NCI-H128 (cell line): Measurements from ENCODE around the gene GLB1L2.
"Not testable (repeated sequence)": the region's sequence is repeated elsewhere in the genome, so short reads cannot be mapped to it uniquely, and the experiment has no call there.

Experiments
- DNase-seq: peaks from one replicate; lab custom pipeline; 2025; ENCODE audit not compliant: unreplicated experiment; lab: John Stamatoyannopoulos, UW

The GLB1L2 gene, protein sequence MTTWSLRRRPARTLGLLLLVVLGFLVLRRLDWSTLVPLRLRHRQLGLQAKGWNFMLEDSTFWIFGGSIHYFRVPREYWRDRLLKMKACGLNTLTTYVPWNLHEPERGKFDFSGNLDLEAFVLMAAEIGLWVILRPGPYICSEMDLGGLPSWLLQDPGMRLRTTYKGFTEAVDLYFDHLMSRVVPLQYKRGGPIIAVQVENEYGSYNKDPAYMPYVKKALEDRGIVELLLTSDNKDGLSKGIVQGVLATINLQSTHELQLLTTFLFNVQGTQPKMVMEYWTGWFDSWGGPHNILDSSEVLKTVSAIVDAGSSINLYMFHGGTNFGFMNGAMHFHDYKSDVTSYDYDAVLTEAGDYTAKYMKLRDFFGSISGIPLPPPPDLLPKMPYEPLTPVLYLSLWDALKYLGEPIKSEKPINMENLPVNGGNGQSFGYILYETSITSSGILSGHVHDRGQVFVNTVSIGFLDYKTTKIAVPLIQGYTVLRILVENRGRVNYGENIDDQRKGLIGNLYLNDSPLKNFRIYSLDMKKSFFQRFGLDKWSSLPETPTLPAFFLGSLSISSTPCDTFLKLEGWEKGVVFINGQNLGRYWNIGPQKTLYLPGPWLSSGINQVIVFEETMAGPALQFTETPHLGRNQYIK

DNA sequence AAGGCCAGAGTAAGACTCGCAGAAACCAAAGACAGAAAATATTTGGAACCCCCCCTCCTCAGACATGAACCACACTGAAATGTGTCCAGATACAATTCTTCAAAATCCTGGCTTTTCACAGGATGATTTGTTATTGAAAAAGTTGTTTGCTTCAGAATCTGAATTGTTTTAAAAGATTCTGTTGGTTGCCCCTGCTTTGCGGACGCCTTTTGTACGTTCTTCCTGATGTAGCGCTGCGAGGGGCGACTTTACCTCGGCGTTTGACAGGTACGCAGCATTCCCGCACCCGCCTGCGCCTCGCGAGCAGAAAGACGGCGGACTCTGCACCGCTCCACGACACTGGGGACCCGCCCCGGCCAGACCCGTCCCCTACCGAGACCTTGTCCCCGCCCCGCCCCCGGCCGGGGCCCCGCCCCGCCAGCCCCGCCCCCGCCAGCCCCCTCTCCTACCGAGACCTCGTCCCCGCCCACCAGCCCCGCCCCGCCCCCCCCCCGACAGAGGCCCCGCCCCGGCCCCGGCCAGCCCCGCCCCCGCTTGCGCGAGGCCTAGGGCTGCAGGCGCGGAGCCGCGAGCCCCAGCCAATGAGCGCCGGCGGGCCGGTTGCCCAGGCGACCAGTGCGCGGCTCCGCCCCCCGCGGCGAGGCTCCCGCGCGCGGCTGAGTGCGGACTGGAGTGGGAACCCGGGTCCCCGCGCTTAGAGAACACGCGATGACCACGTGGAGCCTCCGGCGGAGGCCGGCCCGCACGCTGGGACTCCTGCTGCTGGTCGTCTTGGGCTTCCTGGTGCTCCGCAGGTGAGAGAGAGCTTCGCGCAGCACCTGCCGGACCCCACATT is at the start of gene GLB1L2:
GLB1L2 (plus strand) TSS at position 635 of the 835 bp plus-strand sequence; CDS start at position 709, 74 bp downstream.
- peak; percentile 36 for DNase-seq

GRCh38 chr11:134282121-134283045 is 49.4 kb upstream of the GLB1L2 start:
- no peak for DNase-seq

- no peak for DNase-seq
Measured at GRCh38 chr11:134283461-134284230, 48.1 kb upstream of the GLB1L2 start.

DNA sequence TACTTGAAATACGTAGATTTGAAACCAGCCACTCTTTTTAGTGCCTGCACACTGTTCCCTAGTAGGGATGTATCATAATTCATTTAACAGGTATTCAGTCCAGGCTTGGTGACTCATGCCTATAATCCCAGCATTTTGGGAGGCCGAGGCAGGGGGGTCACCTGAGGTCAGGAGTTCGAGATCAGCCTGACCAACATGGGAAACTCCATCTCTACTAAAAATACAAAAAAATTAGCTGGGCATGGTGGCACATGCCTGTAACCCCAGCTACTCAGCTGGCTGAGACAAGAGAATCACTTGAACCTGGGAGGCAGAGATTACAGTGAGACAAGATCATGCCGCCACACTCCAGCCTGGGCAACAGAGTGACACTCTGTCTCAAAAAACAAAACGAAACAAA is 47.4 kb upstream of the GLB1L2 start:
- not testable (repeated sequence) for DNase-seq

GRCh38 chr11:134287561-134287960 is 44.2 kb upstream of the GLB1L2 start:
- DNase-seq: no peak

DNA sequence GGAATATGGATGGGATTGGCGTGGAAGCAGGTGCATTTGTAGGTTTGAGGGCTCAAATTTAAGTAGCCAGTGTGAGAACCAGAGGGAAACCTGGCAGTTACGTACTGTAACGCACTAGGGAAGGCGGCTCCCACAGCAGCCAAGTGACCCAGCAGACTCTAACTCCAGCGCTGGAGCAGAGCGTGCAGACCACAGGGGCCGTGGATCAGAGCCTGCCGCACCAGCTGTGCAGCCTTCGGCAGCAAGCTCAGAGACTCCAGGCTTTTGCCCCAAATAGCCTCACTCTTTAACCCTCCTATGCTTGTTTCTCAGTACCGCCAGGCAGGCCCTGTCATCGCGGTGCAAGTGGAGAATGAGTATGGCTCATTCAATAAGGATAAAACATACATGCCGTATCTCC is 43.3 kb upstream of the GLB1L2 start:
- DNase-seq: no peak

GRCh38 chr11:134289167-134289566 is 42.6 kb upstream of the GLB1L2 start:
- DNase-seq: no peak

DNA sequence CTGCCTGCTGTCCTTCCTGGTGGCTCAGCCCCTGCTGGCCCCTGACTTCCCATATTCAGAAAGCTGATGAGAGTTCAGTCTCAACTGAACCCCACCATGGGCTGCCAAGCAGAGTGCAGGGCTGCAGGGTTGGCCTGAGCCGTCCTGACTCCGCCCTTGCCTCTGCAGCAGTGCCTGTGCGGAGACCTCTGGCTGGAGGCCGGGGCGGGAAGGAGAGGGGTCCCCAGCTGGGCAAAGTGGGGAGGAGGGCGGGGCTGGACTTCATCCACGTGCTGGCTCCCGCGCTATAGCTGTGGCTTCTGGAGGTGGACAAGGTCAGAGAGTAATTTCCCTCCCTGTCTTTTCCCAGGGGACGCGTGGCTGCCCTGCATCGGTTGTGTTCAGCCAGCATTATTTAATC is 42.0 kb upstream of the GLB1L2 start:
- DNase-seq: no peak

GRCh38 chr11:134290646-134291045 is 41.1 kb upstream of the GLB1L2 start:
- no peak for DNase-seq

DNA sequence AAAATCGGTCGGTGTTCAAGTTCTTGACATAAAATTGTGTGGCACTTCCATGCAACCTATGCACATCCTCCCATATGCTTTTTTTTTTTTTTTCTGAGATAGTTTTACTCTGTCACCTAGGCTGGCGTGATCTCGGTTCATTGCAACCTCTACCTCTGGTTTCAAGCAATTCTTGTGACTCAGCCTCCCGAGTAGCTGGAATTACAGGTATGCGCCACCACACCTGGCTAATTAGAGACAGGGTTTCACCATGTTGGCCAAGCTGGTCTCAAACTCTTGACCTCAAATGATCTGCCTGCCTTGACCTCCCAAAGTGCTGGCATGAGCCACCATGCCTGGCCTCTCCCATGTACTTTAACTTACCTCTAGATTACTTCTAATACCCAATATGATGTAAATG is 40.6 kb upstream of the GLB1L2 start:
- DNase-seq: no peak

- no peak for DNase-seq
Measured at GRCh38 chr11:134292661-134293060, 39.1 kb upstream of the GLB1L2 start.

GRCh38 chr11:134293119-134294113 is 38.4 kb upstream of the GLB1L2 start:
- DNase-seq: no peak

DNA sequence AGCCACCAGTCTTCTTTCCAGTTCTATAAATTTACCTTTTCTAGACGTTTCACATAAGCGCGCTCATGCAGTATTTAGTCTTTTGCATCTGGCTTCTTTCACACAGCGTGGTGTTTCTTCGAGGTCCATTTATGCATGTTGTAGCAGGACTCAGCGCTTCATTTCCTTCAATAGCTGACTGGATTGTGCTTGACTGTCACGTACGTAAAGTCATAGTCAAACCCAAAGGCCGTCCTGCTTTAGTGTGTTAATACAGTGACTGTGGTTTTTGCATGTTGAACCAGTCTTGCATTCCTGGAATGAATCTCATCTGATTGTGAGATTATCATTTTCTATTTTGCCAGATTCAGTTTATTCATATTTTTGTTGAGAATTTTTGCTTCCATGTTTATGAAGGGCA is 37.1 kb upstream of the GLB1L2 start:
- DNase-seq: no peak

DNA sequence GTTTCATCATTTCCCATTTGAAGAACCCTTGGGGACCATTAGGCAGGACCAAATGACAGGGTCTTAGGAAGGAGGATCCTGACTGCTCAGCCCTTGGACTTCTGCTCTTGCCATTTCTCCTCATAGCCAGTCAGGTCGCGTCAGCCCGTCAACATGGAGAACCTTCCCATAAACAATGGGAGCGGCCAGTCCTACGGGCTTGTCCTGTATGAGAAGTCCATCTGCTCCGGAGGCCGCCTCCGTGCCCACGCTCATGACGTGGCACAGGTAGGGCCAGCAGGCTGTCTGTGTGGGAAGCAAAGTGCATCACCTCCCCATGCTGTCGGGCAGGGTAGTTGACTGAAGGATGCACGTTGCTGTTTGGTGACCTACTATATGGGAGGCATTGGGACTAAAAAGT is 19.6 kb upstream of the GLB1L2 start:
- DNase-seq: no peak

GRCh38 chr11:134312807-134313206 is 19.0 kb upstream of the GLB1L2 start:
- DNase-seq: no peak

DNA sequence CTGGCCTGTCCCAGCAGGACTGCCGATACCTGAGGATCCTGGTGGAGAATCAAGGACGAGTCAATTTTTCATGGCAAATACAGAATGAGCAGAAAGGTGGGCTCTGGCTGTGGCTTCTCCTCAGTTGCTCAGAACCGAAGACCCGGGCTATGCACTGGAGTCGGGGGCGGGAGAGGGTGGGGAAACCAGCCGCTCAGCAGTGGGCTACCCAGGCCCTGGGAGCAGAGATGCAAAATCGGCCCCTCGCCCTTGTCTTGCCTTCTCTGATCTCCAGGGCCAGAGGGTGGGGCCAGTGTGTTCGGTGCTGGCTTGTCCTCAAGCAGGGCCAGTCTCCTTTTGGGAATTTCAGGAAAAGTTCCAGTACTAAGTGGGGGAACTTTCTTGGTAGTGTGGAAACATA is 18.4 kb upstream of the GLB1L2 start:
- no peak for DNase-seq

- no peak for DNase-seq
Measured at GRCh38 chr11:134313821-134314607, 17.8 kb upstream of the GLB1L2 start.

GRCh38 chr11:134317103-134317502 is 14.7 kb upstream of the GLB1L2 start:
- no peak for DNase-seq
